ENCODE results near the gene CSTF1.

Gene CSTF1

GRCh38 chr20:56362833-56363413, 29.5 kb upstream of the CSTF1 start:
- Histone ChIP-seq H3F3A (ENCODE audit: insufficient read depth) (peaks cover 3% of the 10 kb centered on the region; the same call in 1 of the 2 replicates), H3K4me2 (ENCODE audit: low read depth, low read length, poor library complexity, severe bottlenecking) (no peak overlapping the region), H2AFZ (ENCODE audit: low read depth, low read length, severe bottlenecking) (no peak overlapping the region), H3K9me3 (ENCODE audit: insufficient read depth, low read length) (no peaks in the 10 kb centered on the region), H3K9ac (ENCODE audit: low read length) (no peak overlapping the region), H3K36me3 (ENCODE audit: low read length) (no peaks in the 10 kb centered on the region), H3K27ac (ENCODE audit: low read depth, low read length) (no peak overlapping the region), H3K27me3 (ENCODE audit: low read length) (no peaks in the 10 kb centered on the region), H3K9me2 (replicated peaks; ENCODE audit: insufficient read depth, low read length) (no peaks in the 10 kb centered on the region), H4K20me1 (ENCODE audit: low read depth, low read length) (no peaks in the 10 kb centered on the region), H3K79me2 (ENCODE audit: insufficient read depth, low read length) (no peaks in the 10 kb centered on the region), H3K4me3 (ENCODE audit: insufficient read depth, low read length, poor library complexity, severe bottlenecking) (no peak overlapping the region)
- no peak for TF ChIP-seq CTCF (IDR thresholded peaks at IDR 0.05; ENCODE audit: insufficient read depth, low read length, poor library complexity, severe bottlenecking)
- TF ChIP-seq EZH2phosphoT487 (conservative IDR thresholded peaks at IDR 0.05; ENCODE audit: low read length), result no peak

- H3K9me2 ChIP-seq (replicated peaks; ENCODE audit: insufficient read depth, low read length), result no peaks in the 10 kb centered on the region
- no peak overlapping the region for H3K9ac ChIP-seq (ENCODE audit: low read length)
- H3K36me3 ChIP-seq (ENCODE audit: low read length), result no peaks in the 10 kb centered on the region
- H3F3A ChIP-seq (ENCODE audit: insufficient read depth), result peaks cover 8% of the 10 kb centered on the region; the same call in 1 of the 2 replicates
- no peaks in the 10 kb centered on the region for H3K9me3 ChIP-seq (ENCODE audit: insufficient read depth, low read length)
- no peak overlapping the region for H3K4me2 ChIP-seq (ENCODE audit: low read depth, low read length, poor library complexity, severe bottlenecking)
- H3K27ac ChIP-seq (ENCODE audit: low read depth, low read length), result no peak overlapping the region
- no peak overlapping the region for H2AFZ ChIP-seq (ENCODE audit: low read depth, low read length, severe bottlenecking)
- H4K20me1 ChIP-seq (ENCODE audit: low read depth, low read length), result no peaks in the 10 kb centered on the region
- no peak overlapping the region for H3K4me3 ChIP-seq (ENCODE audit: insufficient read depth, low read length, poor library complexity, severe bottlenecking)
- no peaks in the 10 kb centered on the region for H3K27me3 ChIP-seq (ENCODE audit: low read length)
- TF ChIP-seq EZH2phosphoT487 (conservative IDR thresholded peaks at IDR 0.05; ENCODE audit: low read length) (no peak), CTCF (IDR thresholded peaks at IDR 0.05; ENCODE audit: insufficient read depth, low read length, poor library complexity, severe bottlenecking) (no peak)
- H3K79me2 ChIP-seq (ENCODE audit: insufficient read depth, low read length), result no peaks in the 10 kb centered on the region
Measured at GRCh38 chr20:56363491-56363890, 29.0 kb upstream of the CSTF1 start.

- Histone ChIP-seq H3K9ac (ENCODE audit: low read length) (no peak overlapping the region), H3K9me2 (replicated peaks; ENCODE audit: insufficient read depth, low read length) (no peaks in the 10 kb centered on the region), H4K20me1 (ENCODE audit: low read depth, low read length) (no peaks in the 10 kb centered on the region), H2AFZ (ENCODE audit: low read depth, low read length, severe bottlenecking) (no peak overlapping the region), H3F3A (ENCODE audit: insufficient read depth) (peaks cover 18% of the 10 kb centered on the region; the same call in 1 of the 2 replicates), H3K27ac (ENCODE audit: low read depth, low read length) (no peak overlapping the region), H3K79me2 (ENCODE audit: insufficient read depth, low read length) (no peaks in the 10 kb centered on the region), H3K4me3 (ENCODE audit: insufficient read depth, low read length, poor library complexity, severe bottlenecking) (no peak overlapping the region), H3K36me3 (ENCODE audit: low read length) (peaks cover 16% of the 10 kb centered on the region; the same call in 1 of the 2 replicates), H3K27me3 (ENCODE audit: low read length) (no peaks in the 10 kb centered on the region), H3K4me2 (ENCODE audit: low read depth, low read length, poor library complexity, severe bottlenecking) (no peak overlapping the region), H3K9me3 (ENCODE audit: insufficient read depth, low read length) (no peaks in the 10 kb centered on the region)
- no peak for TF ChIP-seq EZH2phosphoT487 (conservative IDR thresholded peaks at IDR 0.05; ENCODE audit: low read length)
- TF ChIP-seq CTCF (IDR thresholded peaks at IDR 0.05; ENCODE audit: insufficient read depth, low read length, poor library complexity, severe bottlenecking), result no peak
Measured at GRCh38 chr20:56368351-56369134, 23.9 kb upstream of the CSTF1 start.

Measured in SU-DHL-6 (cell line).